Activated B cell treated with CpG ODN at 0.5 μM for 24 hours (primary cell): Measurements from ENCODE around the gene SOX6. TPM values are rescaled to one million over a fixed set of nuclear protein-coding genes. Genes with fewer than 3 reads are reported as not detected.

ENCODE experiments used
- ATAC-seq: fragments of 200-7000 bp; cut with Tn5 transposase; one replicate; pipeline ENCODE4 v1.10.0; 2021; ENCODE audit warnings: low read depth, mild to moderate bottlenecking, moderate library complexity
- CTCF ChIA-PET: fragments of 350-600 bp; sonication (Branson Sonifier 250); formaldehyde crosslinking; loops from one replicate; lab custom pipeline; 2021; ENCODE audit warnings: antibody characterized with exemption; lab: Charles Lee
- POLR2A ChIA-PET: fragments of 350-600 bp; sonication (Branson Sonifier 250); formaldehyde crosslinking; loops from one replicate; lab custom pipeline; 2021; ENCODE audit warnings: antibody characterized with exemption; lab: Charles Lee
- DNase-seq: peaks from one replicate; pipeline ENCODE4 v3.0.0; 2022
- H3K27ac Mint-ChIP-seq: one replicate; pipeline ENCODE4 v1.8.0; 2020; ENCODE audit warnings: mixed read lengths
- H3K27me3 Mint-ChIP-seq: one replicate; pipeline ENCODE4 v1.8.0; 2021; ENCODE audit warnings: mixed read lengths
- H3K36me3 Mint-ChIP-seq: one replicate; pipeline ENCODE4 v1.8.0; 2021; ENCODE audit warnings: low read depth, mixed read lengths
- H3K4me1 Mint-ChIP-seq: one replicate; pipeline ENCODE4 v1.8.0; 2021; ENCODE audit warnings: mixed read lengths
- H3K4me3 Mint-ChIP-seq: one replicate; pipeline ENCODE4 v1.8.0; 2020; ENCODE audit warnings: mild to moderate bottlenecking, mixed read lengths
- H3K9me3 Mint-ChIP-seq: one replicate; pipeline ENCODE4 v1.8.0; 2020; ENCODE audit warnings: mixed read lengths
- intact Hi-C: fragments of 100-400 bp; cut with micrococcal nuclease; formaldehyde crosslinking; loops from one replicate; pipeline ENCODE4 v1.15.1; 2024
- total RNA-seq: library from RNA; stranded (reverse); gene quantifications from 2 replicates; pipeline ENCODE4 v1.2.3, GENCODE V29; 2022
- TF ChIP-seq, protein P1 (sequence below): fragments of 200-600 bp; IDR thresholded peaks from one replicate; pipeline ENCODE4 v1.8.0; 2022; ENCODE audit warnings: antibody characterized with exemption, mild to moderate bottlenecking

Gene SOX6
- total RNA-seq, 1 donor from 2014 or later, result not detected

DNA sequence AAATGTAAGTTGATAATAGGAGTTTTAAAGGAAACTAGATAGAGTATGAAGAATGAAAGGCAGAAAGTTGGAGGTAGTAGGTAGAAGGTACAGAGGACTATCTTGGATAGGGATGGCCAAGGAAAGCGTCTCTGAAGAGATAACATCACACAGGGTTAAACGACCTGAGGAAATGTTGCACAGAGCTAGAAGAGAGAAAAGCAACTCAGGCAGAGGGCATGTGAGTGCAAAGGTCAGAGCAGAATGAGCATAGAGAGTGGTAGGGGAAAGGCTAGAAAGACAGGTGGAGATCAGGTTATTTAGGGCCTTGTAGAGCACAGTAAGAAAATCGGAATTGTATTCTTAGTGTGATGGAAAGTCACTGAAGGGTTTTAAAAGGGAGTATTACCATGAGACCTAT is 232.0 kb downstream of the SOX6 start:
- Mint-ChIP-seq H3K4me1 (no peaks in the 10 kb centered on the region), H3K4me3 (no peak overlapping the region), H3K27ac (no peak overlapping the region), H3K36me3 (no peaks in the 10 kb centered on the region), H3K9me3 (peaks cover 3% of the 10 kb centered on the region), H3K27me3 (no peaks in the 10 kb centered on the region)
- ATAC-seq (no peak), DNase-seq (no peak)
- ChIA-PET CTCF (no interaction called here), POLR2A (no interaction called here)
- TF ChIP-seq, protein P1, sequence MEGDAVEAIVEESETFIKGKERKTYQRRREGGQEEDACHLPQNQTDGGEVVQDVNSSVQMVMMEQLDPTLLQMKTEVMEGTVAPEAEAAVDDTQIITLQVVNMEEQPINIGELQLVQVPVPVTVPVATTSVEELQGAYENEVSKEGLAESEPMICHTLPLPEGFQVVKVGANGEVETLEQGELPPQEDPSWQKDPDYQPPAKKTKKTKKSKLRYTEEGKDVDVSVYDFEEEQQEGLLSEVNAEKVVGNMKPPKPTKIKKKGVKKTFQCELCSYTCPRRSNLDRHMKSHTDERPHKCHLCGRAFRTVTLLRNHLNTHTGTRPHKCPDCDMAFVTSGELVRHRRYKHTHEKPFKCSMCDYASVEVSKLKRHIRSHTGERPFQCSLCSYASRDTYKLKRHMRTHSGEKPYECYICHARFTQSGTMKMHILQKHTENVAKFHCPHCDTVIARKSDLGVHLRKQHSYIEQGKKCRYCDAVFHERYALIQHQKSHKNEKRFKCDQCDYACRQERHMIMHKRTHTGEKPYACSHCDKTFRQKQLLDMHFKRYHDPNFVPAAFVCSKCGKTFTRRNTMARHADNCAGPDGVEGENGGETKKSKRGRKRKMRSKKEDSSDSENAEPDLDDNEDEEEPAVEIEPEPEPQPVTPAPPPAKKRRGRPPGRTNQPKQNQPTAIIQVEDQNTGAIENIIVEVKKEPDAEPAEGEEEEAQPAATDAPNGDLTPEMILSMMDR, result no peak
- intact Hi-C loops, result no loop called here

DNA sequence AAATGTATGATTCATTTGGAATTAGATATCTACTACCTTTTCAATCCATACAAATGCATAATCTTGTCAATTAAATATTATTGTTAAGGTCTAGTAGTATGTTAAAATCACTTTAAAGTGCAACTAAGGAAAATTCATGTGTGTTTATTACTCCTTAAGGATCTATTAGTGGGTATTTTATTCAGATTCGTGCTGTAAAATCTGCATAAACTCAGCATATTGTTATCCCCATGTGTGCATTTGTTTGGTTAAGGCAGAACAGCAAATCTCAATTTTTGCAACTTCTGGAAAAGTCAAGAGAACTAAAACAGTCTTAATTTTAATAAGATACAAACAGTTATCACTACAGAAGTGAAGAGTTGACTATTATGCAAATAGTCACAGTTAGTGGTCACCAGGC is 234.5 kb downstream of the SOX6 start:
- Mint-ChIP-seq H3K27me3 (no peaks in the 10 kb centered on the region), H3K4me3 (no peak overlapping the region), H3K36me3 (no peaks in the 10 kb centered on the region), H3K27ac (no peak overlapping the region), H3K9me3 (peaks cover 3% of the 10 kb centered on the region), H3K4me1 (no peaks in the 10 kb centered on the region)
- intact Hi-C loops, result no loop called here
- no peak for DNase-seq
- no peak for ATAC-seq
- ChIA-PET CTCF (no interaction called here), POLR2A (no interaction called here)
- TF ChIP-seq, protein P1, result no peak

DNA sequence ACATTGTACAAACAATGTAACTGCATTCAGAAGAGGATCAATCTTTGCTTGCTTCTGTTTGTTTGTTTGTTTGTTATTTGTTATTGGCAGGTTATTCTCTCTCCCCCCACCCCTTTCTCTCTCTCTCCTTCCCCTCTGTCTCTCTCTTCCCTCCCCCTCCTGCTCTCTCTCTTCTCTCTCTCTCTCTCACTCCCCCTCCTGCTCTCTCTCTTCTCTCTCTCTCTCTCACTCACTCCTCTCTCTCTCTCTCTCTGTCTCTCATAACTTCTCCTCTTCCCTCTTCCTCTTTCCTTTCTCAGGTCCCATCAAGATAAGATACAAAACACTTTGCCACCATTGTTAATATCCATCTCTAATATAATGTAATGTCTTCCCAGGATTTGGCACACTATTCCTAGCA is 236.3 kb downstream of the SOX6 start:
- H3K36me3 Mint-ChIP-seq, result no peaks in the 10 kb centered on the region
- TF ChIP-seq, protein P1, result no peak
- intact Hi-C loops, result no loop called here
- H3K27ac Mint-ChIP-seq, result no peak overlapping the region
- POLR2A ChIA-PET, result no interaction called here
- H3K4me3 Mint-ChIP-seq, result no peak overlapping the region
- no peaks in the 10 kb centered on the region for H3K27me3 Mint-ChIP-seq
- CTCF ChIA-PET, result no interaction called here
- no peaks in the 10 kb centered on the region for H3K4me1 Mint-ChIP-seq
- no peaks in the 10 kb centered on the region for H3K9me3 Mint-ChIP-seq
- DNase-seq, result no peak
- ATAC-seq, result no peak

DNA sequence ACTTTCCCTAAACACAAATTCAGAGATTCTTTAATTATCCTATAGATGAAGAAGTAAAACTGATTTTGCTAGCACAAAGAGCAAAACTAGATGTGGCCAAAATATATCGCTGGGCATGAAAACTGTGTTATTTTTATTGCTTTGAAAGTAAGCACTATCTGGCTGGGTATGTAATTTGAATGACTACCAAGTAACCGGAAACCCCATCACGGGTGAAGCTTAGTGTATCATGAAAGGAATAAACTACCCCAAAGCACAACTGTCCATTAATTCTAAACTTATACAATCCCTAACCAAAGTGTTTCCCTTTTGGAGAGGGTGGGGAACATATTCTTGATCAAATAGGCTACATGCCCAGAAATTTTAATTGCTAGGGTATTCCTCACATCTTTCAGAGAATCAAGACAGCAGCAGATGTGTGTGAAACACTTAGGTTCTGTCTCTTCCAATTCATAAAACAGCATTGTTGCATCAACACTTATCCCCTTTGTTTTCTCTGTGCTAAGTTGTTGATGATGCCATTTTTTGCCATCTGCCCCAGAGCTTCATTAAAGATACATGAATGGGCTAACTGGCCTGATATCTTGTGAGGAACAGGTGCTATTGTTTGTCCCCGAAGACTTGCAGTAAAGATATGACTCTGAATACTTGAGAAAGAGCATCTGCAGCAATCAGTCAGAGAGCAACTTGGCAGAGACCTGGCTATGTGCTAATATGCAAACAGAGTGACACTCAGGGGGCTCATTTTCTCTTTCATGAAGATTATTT is 238.2 kb downstream of the SOX6 start:
- CTCF ChIA-PET, result no interaction called here

More for the DNA sequence above, 238.2 kb downstream of the SOX6 start:
- H3K4me1 Mint-ChIP-seq, result no peaks in the 10 kb centered on the region
- ATAC-seq, result no peak
- no peak overlapping the region for H3K27ac Mint-ChIP-seq
- no peak for DNase-seq
- no peaks in the 10 kb centered on the region for H3K27me3 Mint-ChIP-seq
- no peaks in the 10 kb centered on the region for H3K36me3 Mint-ChIP-seq
- TF ChIP-seq, protein P1, result no peak
- intact Hi-C loops, result no loop called here
- H3K4me3 Mint-ChIP-seq, result no peak overlapping the region
- no peaks in the 10 kb centered on the region for H3K9me3 Mint-ChIP-seq
- POLR2A ChIA-PET, result no interaction called here
